ENCODE results near the gene CCDC57.

The CCDC57 gene

GRCh38 chr17:82245134-82246039 lies 32.7 kb upstream of the CCDC57 start:
- no peak for DNase-seq

- no peak for DNase-seq
Observed at GRCh38 chr17:82244413-82245133, 31.9 kb upstream of the CCDC57 start.

GRCh38 chr17:82243648-82244412 lies 31.2 kb upstream of the CCDC57 start:
- no peak for DNase-seq

GRCh38 chr17:82242977-82243647 lies 30.5 kb upstream of the CCDC57 start:
- no peak for DNase-seq

- DNase-seq, result no peak
Observed at GRCh38 chr17:82242698-82242976, 30.0 kb upstream of the CCDC57 start.

- DNase-seq, result no peak
Observed at GRCh38 chr17:82241926-82242697, 29.5 kb upstream of the CCDC57 start.

- no peak for DNase-seq
Observed at GRCh38 chr17:82241183-82241925, 28.7 kb upstream of the CCDC57 start.

GRCh38 chr17:82240506-82241182 lies 28.0 kb upstream of the CCDC57 start:
- DNase-seq, result no peak

- DNase-seq, result no peak
Observed at GRCh38 chr17:82239926-82240505, 27.4 kb upstream of the CCDC57 start.

- DNase-seq, result no peak
Observed at GRCh38 chr17:82239401-82239925, 26.8 kb upstream of the CCDC57 start.

- no peak for DNase-seq
Observed at GRCh38 chr17:82238472-82239201, 26.0 kb upstream of the CCDC57 start.

GRCh38 chr17:82237746-82238471 lies 25.3 kb upstream of the CCDC57 start:
- no peak for DNase-seq

GRCh38 chr17:82237083-82237745 lies 24.6 kb upstream of the CCDC57 start:
- DNase-seq, result no peak

- no peak for DNase-seq
Observed at GRCh38 chr17:82236142-82236971, 23.7 kb upstream of the CCDC57 start.

GRCh38 chr17:82235775-82236141 lies 23.1 kb upstream of the CCDC57 start:
- DNase-seq, result no peak

GRCh38 chr17:82235056-82235774 lies 22.6 kb upstream of the CCDC57 start:
- DNase-seq, result no peak

Data from NCI-H187 treated with DMSO at 0.1 percent for 48 hours (cell line).